ENCODE measurements around the gene CREBRF. TPM values are rescaled to one million over a fixed set of nuclear protein-coding genes. Genes with fewer than 3 reads are reported as not detected.

The CREBRF gene
- polyA plus RNA-seq, 2 of the 4 experiments (the other 2 are of a cell fraction): 1.8 to 7.2 TPM

GRCh38 chr5:173015192-173015591, 41.0 kb upstream of the CREBRF start (continued):
- no peak for TF ChIP-seq BCL3 (IDR thresholded peaks at IDR 0.05)
- TF ChIP-seq NPAS2 (CRISPR knock-in tag; IDR thresholded peaks at IDR 0.05; ENCODE audit: borderline replicate concordance): no peak

DNA sequence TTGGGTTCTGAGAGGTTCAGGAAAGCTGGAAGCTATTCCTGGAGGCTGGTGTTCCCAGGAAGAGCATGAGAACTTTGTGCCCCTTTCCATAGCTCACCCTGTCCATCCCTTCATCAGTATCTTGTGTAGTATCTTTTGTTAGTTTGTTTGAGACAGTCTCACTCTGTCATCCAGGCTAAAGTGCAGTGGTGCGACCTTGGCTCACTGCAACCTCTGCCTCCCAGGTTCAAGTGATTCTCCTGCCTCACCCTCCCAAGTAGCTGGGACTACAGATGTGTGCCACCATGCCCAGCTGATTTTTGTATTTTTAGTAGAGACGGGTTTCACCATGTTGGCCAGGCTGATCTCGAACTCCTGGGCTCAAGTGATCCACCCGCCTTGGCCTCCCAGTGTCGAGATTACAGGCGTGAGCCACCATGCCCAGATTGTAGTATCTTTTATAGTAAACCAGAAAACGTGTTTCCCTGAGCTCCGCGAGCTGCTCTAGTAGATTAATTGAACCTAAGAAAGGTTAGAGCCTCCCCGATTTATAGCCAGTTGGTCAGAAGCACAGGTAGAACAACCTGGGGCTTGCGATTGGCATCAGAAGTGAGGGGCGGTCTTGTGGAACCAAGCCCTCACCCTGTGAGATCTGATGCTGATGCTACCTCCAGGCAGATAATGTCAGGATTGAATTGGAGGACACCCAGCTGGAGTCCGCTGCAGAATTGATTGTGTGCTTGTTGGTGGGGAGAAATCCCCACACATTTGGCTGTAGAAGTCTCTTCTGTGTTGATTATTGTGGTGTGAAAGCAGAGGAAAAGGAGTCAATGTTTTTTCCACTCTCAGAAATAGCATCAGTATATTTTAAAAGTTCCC, 40.3 kb upstream of the CREBRF start:
- no peak overlapping the region for H3K4me3 ChIP-seq
- no peak for TF ChIP-seq BHLHE40 (IDR thresholded peaks at IDR 0.05; ENCODE audit: low read depth, low read length)
- TF ChIP-seq, protein P1, sequence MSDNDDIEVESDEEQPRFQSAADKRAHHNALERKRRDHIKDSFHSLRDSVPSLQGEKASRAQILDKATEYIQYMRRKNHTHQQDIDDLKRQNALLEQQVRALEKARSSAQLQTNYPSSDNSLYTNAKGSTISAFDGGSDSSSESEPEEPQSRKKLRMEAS (IDR thresholded peaks at IDR 0.05): no peak
- TF ChIP-seq ZNF302 (CRISPR knock-in tag; IDR thresholded peaks at IDR 0.05): no peak
- TF ChIP-seq HOXA7 (CRISPR knock-in tag; IDR thresholded peaks at IDR 0.05): no peak
- TF ChIP-seq KDM1A (IDR thresholded peaks at IDR 0.05; ENCODE audit: low read depth): no peak
- TF ChIP-seq REST (IDR thresholded peaks at IDR 0.05): no peak
- no peak for TF ChIP-seq MAFK (IDR thresholded peaks at IDR 0.05; ENCODE audit: partially characterized antibody)
- no peak for TF ChIP-seq MYC (IDR thresholded peaks at IDR 0.05; ENCODE audit: borderline replicate concordance, low read length)
- TF ChIP-seq ZSCAN20 (CRISPR knock-in tag; IDR thresholded peaks at IDR 0.05): no peak
- TF ChIP-seq, protein P2, sequence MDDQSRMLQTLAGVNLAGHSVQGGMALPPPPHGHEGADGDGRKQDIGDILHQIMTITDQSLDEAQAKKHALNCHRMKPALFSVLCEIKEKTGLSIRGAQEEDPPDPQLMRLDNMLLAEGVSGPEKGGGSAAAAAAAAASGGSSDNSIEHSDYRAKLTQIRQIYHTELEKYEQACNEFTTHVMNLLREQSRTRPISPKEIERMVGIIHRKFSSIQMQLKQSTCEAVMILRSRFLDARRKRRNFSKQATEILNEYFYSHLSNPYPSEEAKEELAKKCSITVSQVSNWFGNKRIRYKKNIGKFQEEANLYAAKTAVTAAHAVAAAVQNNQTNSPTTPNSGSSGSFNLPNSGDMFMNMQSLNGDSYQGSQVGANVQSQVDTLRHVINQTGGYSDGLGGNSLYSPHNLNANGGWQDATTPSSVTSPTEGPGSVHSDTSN (IDR thresholded peaks at IDR 0.05): no peak
- TF ChIP-seq CBX2 (IDR thresholded peaks at IDR 0.05; ENCODE audit: borderline replicate concordance, low read depth): no peak
- TF ChIP-seq RNF2 (IDR thresholded peaks at IDR 0.05; ENCODE audit: borderline replicate concordance, low read depth): no peak
- TF ChIP-seq, protein P3, sequence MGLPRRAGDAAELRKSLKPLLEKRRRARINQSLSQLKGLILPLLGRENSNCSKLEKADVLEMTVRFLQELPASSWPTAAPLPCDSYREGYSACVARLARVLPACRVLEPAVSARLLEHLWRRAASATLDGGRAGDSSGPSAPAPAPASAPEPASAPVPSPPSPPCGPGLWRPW (IDR thresholded peaks at IDR 0.05): no peak
- TF ChIP-seq RAD21 (conservative IDR thresholded peaks at IDR 0.05 in 1 of 2, IDR thresholded peaks at IDR 0.05 in 1 of 2): no peak
- TF ChIP-seq RARB (CRISPR knock-in tag; IDR thresholded peaks at IDR 0.05): no peak
- no peak for TF ChIP-seq ESRRA (IDR thresholded peaks at IDR 0.05; ENCODE audit: borderline replicate concordance, low read length)
- no peak for TF ChIP-seq HOXB5 (CRISPR knock-in tag; IDR thresholded peaks at IDR 0.05)
- no peak for TF ChIP-seq RCOR1 (IDR thresholded peaks at IDR 0.05; ENCODE audit: low read depth, low read length)
- H3K27ac ChIP-seq: peak overlapping the region; percentile 12 to 69; a peak in 3 of 6 replicates
- no peak for FAIRE-seq
- H3K4me2 ChIP-seq: peak overlapping the region; percentile 57
- peak in 1 of 2 experiments; percentile 40; a peak in 4 of 6 replicates for ATAC-seq
- no peak for DNase-seq (ENCODE audit: low read depth in 1 of 2, low spot score in 1 of 2)
- ChIA-PET POLR2A (interaction anchor here (0.8 kb wide), 1 partner anchor 244 kb away, joined by 3 read pairs; no protein-coding TSS in a partner anchor), CTCF (interaction anchor here (0.6 to 3.0 kb wide), 3 partner anchors 13 to 309 kb away, joined by 3 to 9 read pairs (median 4); no protein-coding TSS in a partner anchor)
- WGBS (ENCODE audit: missing lambda C conversion rate): 91% methylated on average over 13 of the region's 13 CpGs
- H3K9me3 ChIP-seq: no peaks in the 10 kb centered on the region
- peaks cover 23% of the 10 kb centered on the region for H3K4me1 ChIP-seq
